Neural cell (in vitro differentiated cells): Measurements from ENCODE around the gene ARID3A. TPM values are rescaled to one million over a fixed set of nuclear protein-coding genes. Genes with fewer than 3 reads are reported as not detected.

Experiments
- H2AFZ ChIP-seq: fragments of 200-600, 300-800 bp; sonication (generic), shearing (Covaris generic); 2 replicates; pipeline ENCODE4 v1.6.0; 2014; ENCODE audit warnings: low read depth, mild to moderate bottlenecking, antibody characterized with exemption, low read length, moderate library complexity
- H3F3A ChIP-seq: fragments of 200-600 bp; shearing (Covaris generic); 2 replicates; pipeline ENCODE4 v1.6.1; 2016; ENCODE audit warnings: mild to moderate bottlenecking, moderate library complexity, mixed read lengths, antibody characterized with exemption, low read length; ENCODE audit not compliant: insufficient read depth, poor library complexity, severe bottlenecking
- H3K27ac ChIP-seq: fragments of 200-600, 300-800 bp; sonication (generic), shearing (Covaris generic); 2 replicates; pipeline ENCODE4 v1.5.1; 2014; ENCODE audit warnings: mild to moderate bottlenecking, low read length, moderate library complexity
- H3K27me3 ChIP-seq: fragments of 300-800, 200-600 bp; sonication (generic), shearing (Covaris generic); 2 replicates; pipeline ENCODE4 v1.6.0; 2014; ENCODE audit warnings: mild to moderate bottlenecking, low read depth, low read length, moderate library complexity; ENCODE audit not compliant: insufficient read depth
- H3K36me3 ChIP-seq: fragments of 300-800, 200-600 bp; sonication (generic), shearing (Covaris generic); 2 replicates; pipeline ENCODE4 v1.5.1; 2014; ENCODE audit warnings: mild to moderate bottlenecking, antibody characterized with exemption, low read length, moderate library complexity; ENCODE audit not compliant: insufficient read depth
- H3K4me2 ChIP-seq: fragments of 300-800, 200-600 bp; sonication (generic), shearing (Covaris generic); 2 replicates; pipeline ENCODE4 v1.6.0; 2014; ENCODE audit warnings: mild to moderate bottlenecking, low read length
- H3K4me3 ChIP-seq: fragments of 300-800, 200-600 bp; sonication (generic), shearing (Covaris generic); 2 replicates; pipeline ENCODE4 v1.5.1; 2014; ENCODE audit warnings: mild to moderate bottlenecking, low read length, moderate library complexity
- H3K79me2 ChIP-seq: fragments of 200-600 bp; shearing (Covaris generic); replicated peaks from 2 replicates; pipeline ENCODE4 v1.6.0; 2014; ENCODE audit warnings: mild to moderate bottlenecking, low read length, moderate library complexity; ENCODE audit not compliant: insufficient read depth
- H3K9ac ChIP-seq: fragments of 300-800, 200-600 bp; sonication (generic), shearing (Covaris generic); 2 replicates; pipeline ENCODE4 v1.6.1; 2016; ENCODE audit warnings: mild to moderate bottlenecking, low read length, mixed read lengths
- H3K9me2 ChIP-seq: fragments of 200-600 bp; shearing (Covaris generic); 2 replicates; pipeline ENCODE4 v1.6.1; 2016; ENCODE audit warnings: mild to moderate bottlenecking, low read length, mixed read lengths; ENCODE audit not compliant: insufficient read depth
- H3K9me3 ChIP-seq: fragments of 200-600, 300-800 bp; sonication (generic), shearing (Covaris generic); 2 replicates; pipeline ENCODE4 v1.6.1; 2016; ENCODE audit warnings: mild to moderate bottlenecking, mixed run types, low read length, moderate library complexity, mixed read lengths
- H4K20me1 ChIP-seq: fragments of 200-600 bp; shearing (Covaris generic); 2 replicates; pipeline ENCODE4 v1.6.1; 2016; ENCODE audit warnings: mild to moderate bottlenecking, mixed run types; ENCODE audit not compliant: insufficient read depth
- EP300 ChIP-seq: fragments of 450-650 bp; conservative IDR thresholded peaks from 2 replicates; pipeline ENCODE4 v1.6.1; 2014; ENCODE audit warnings: antibody characterized with exemption, mild to moderate bottlenecking, moderate library complexity; ENCODE audit not compliant: poor library complexity, severe bottlenecking
- EZH2 ChIP-seq: fragments of 200-600, 300-800 bp; shearing (Covaris generic), sonication (generic); IDR thresholded peaks from 2 replicates; pipeline ENCODE4 v1.6.1; 2014; ENCODE audit warnings: antibody characterized with exemption, low read length, borderline replicate concordance, mild to moderate bottlenecking; ENCODE audit not compliant: insufficient read depth, poor library complexity, severe bottlenecking
- MXI1 ChIP-seq: fragments of 450-650 bp; conservative IDR thresholded peaks from 2 replicates; pipeline ENCODE4 v1.6.1; 2014; ENCODE audit warnings: antibody characterized with exemption, mild to moderate bottlenecking; ENCODE audit not compliant: poor library complexity, severe bottlenecking
- POLR2AphosphoS5 ChIP-seq: IDR thresholded peaks from 2 replicates; pipeline ENCODE4 v1.6.1; 2012
- RAD21 ChIP-seq: fragments of 450-650 bp; conservative IDR thresholded peaks from 2 replicates; pipeline ENCODE4 v1.6.1; 2014; ENCODE audit warnings: antibody characterized with exemption, mild to moderate bottlenecking, moderate library complexity
- SMC3 ChIP-seq: fragments of 450-650 bp; conservative IDR thresholded peaks from 2 replicates; pipeline ENCODE4 v1.6.1; 2014; ENCODE audit warnings: antibody characterized with exemption, mild to moderate bottlenecking, moderate library complexity; ENCODE audit not compliant: poor library complexity
- TAF1 ChIP-seq: IDR thresholded peaks from 2 replicates; pipeline ENCODE4 v1.6.1; 2012; ENCODE audit warnings: low read depth
- polyA plus RNA-seq: library from polyadenylated mRNA; depleted of rRNA; stranded (reverse); fragments of >200 nt; gene quantifications from 2 replicates; pipeline ENCODE4 v1.2.3, GENCODE V29; 2014
- TF ChIP-seq, protein P1 (sequence below): IDR thresholded peaks from 2 replicates; pipeline ENCODE4 v1.6.1; 2012; ENCODE audit warnings: borderline replicate concordance
- TF ChIP-seq, protein P2 (sequence below): fragments of 450-650 bp; IDR thresholded peaks from 2 replicates; pipeline ENCODE4 v1.5.1; 2014; ENCODE audit warnings: antibody characterized with exemption, mild to moderate bottlenecking, moderate library complexity; ENCODE audit not compliant: poor library complexity, severe bottlenecking

Gene ARID3A
- polyA plus RNA-seq, 1 donor from 2014 or later, result 11.4 TPM

DNA sequence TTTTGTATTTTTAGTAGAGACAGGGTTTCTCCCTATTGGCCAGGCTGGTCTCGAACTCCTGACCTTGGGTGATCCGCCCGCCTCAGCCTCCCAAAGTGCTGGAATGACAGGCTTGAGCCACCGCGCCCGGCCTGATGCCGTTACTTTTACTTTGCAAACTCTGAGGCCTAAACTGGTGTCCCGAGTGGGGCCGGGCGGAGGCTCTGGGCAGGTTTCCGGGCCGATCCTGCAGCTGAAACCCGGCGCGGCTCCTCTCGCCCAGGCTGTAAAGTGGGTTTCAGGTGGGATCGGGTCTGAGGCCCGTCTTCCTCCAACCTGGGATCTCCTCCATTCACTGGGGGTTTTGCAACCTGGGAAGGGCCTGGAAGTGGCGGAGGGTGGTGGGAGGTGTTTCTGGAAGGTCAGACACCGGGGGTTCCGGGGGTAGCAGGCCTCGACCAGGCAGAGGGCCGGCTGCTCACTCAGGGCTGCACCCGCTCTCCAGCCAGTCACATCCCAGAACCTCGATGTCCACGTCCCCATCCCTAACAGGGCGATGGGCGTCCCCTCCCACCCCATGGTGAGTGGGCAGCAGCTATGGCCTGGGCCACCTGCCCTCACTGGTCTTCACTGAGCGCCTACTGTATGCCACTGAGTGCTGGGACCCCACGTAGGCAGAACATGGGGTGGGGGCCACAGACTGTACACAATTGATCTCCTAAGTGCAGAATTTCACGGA lies 37.0 kb downstream of the ARID3A start:
- H3K4me3 ChIP-seq, result no peak overlapping the region
- no peaks in the 10 kb centered on the region for H4K20me1 ChIP-seq
- peaks cover 24% of the 10 kb centered on the region for H3K36me3 ChIP-seq
- no peaks in the 10 kb centered on the region for H3K79me2 ChIP-seq
- H3K4me2 ChIP-seq, result no peak overlapping the region
- no peaks in the 10 kb centered on the region for H3K27me3 ChIP-seq
- no peak for TF ChIP-seq TAF1
- TF ChIP-seq, protein P1, sequence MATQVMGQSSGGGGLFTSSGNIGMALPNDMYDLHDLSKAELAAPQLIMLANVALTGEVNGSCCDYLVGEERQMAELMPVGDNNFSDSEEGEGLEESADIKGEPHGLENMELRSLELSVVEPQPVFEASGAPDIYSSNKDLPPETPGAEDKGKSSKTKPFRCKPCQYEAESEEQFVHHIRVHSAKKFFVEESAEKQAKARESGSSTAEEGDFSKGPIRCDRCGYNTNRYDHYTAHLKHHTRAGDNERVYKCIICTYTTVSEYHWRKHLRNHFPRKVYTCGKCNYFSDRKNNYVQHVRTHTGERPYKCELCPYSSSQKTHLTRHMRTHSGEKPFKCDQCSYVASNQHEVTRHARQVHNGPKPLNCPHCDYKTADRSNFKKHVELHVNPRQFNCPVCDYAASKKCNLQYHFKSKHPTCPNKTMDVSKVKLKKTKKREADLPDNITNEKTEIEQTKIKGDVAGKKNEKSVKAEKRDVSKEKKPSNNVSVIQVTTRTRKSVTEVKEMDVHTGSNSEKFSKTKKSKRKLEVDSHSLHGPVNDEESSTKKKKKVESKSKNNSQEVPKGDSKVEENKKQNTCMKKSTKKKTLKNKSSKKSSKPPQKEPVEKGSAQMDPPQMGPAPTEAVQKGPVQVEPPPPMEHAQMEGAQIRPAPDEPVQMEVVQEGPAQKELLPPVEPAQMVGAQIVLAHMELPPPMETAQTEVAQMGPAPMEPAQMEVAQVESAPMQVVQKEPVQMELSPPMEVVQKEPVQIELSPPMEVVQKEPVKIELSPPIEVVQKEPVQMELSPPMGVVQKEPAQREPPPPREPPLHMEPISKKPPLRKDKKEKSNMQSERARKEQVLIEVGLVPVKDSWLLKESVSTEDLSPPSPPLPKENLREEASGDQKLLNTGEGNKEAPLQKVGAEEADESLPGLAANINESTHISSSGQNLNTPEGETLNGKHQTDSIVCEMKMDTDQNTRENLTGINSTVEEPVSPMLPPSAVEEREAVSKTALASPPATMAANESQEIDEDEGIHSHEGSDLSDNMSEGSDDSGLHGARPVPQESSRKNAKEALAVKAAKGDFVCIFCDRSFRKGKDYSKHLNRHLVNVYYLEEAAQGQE, result no peak
- no peak for TF ChIP-seq SMC3
- no peak for TF ChIP-seq RAD21
- TF ChIP-seq MXI1, result no peak
- no peak for TF ChIP-seq EP300
- TF ChIP-seq POLR2AphosphoS5, result no peak
- no peak for TF ChIP-seq EZH2
- TF ChIP-seq, protein P2, sequence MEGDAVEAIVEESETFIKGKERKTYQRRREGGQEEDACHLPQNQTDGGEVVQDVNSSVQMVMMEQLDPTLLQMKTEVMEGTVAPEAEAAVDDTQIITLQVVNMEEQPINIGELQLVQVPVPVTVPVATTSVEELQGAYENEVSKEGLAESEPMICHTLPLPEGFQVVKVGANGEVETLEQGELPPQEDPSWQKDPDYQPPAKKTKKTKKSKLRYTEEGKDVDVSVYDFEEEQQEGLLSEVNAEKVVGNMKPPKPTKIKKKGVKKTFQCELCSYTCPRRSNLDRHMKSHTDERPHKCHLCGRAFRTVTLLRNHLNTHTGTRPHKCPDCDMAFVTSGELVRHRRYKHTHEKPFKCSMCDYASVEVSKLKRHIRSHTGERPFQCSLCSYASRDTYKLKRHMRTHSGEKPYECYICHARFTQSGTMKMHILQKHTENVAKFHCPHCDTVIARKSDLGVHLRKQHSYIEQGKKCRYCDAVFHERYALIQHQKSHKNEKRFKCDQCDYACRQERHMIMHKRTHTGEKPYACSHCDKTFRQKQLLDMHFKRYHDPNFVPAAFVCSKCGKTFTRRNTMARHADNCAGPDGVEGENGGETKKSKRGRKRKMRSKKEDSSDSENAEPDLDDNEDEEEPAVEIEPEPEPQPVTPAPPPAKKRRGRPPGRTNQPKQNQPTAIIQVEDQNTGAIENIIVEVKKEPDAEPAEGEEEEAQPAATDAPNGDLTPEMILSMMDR, result no peak
- no peaks in the 10 kb centered on the region for H3K9me3 ChIP-seq
- no peaks in the 10 kb centered on the region for H3K9me2 ChIP-seq
- no peak overlapping the region for H2AFZ ChIP-seq
- H3F3A ChIP-seq, result no peaks in the 10 kb centered on the region
- no peak overlapping the region for H3K27ac ChIP-seq
- H3K9ac ChIP-seq, result no peak overlapping the region

DNA sequence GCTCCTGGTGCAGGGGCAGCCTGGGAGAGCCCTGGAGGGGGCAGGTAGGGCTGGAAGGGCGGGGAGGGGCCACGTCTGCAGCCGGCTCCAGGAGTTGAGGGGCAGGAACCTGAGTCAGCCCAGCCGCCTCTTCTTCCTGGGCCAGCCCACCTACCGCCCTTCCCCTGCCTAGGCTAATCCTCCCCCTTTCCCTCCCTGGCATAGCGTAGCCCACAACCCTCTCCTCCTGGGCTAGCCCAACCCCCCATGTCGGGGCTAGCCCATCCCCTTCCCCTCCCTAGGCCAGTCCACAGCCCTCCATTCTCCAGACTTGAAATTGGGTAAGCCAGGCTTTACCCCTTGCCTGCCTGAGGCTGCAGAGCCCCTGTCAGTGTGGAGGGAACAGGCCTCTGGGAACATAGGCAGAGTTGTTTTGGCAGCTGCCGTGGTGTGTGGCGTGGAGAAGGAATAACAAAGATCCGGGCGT lies 37.7 kb downstream of the ARID3A start:
- H3K79me2 ChIP-seq, result no peaks in the 10 kb centered on the region
- H2AFZ ChIP-seq, result no peak overlapping the region
- H4K20me1 ChIP-seq, result no peaks in the 10 kb centered on the region
- TF ChIP-seq EZH2 (no peak), RAD21 (no peak), SMC3 (no peak), TAF1 (no peak), MXI1 (no peak), POLR2AphosphoS5 (no peak), EP300 (no peak)
- TF ChIP-seq, protein P1, result no peak
- TF ChIP-seq, protein P2, result no peak
- H3K9me3 ChIP-seq, result no peaks in the 10 kb centered on the region
- H3K27ac ChIP-seq, result no peak overlapping the region
- no peak overlapping the region for H3K4me3 ChIP-seq
- no peak overlapping the region for H3K4me2 ChIP-seq
- H3K36me3 ChIP-seq, result peaks cover 27% of the 10 kb centered on the region
- no peak overlapping the region for H3K9ac ChIP-seq
- no peaks in the 10 kb centered on the region for H3F3A ChIP-seq
- H3K9me2 ChIP-seq, result no peaks in the 10 kb centered on the region
- no peaks in the 10 kb centered on the region for H3K27me3 ChIP-seq
